IMR-90 (cell line): Measurements from ENCODE around the gene INPP5E. TPM values are rescaled to one million over a fixed set of nuclear protein-coding genes. Genes with fewer than 3 reads are reported as not detected.

Experiments used
- ATAC-seq: fragments of 200-7000 bp; cut with Tn5 transposase; 2 replicates; pipeline ENCODE4 v1.9.1; 2020; ENCODE audit warnings: low read depth, mild to moderate bottlenecking, moderate library complexity
- BruUV-seq: library from RNA; stranded (reverse); fragments of 400-500 nt; replicated peaks from 2 replicates; lab custom pipeline; 2021; lab: Mats Ljungman, UMichigan
- CTCF ChIA-PET: fragments of 300-600 bp; formaldehyde crosslinking; extraction: SDS; loops from one replicate; lab custom pipeline; 2021; ENCODE audit warnings: antibody characterized with exemption; lab: Yijun Ruan, JAX
- POLR2A ChIA-PET: fragments of 300-600 bp; sonication (Branson Sonifier 250); formaldehyde crosslinking; loops from one replicate; lab custom pipeline; 2022; ENCODE audit warnings: antibody characterized with exemption; ENCODE audit not compliant: unreplicated experiment; lab: Charles Lee
- DNase-seq: peaks from one replicate; pipeline ENCODE4 v3.0.0; 2013
- H2AFZ ChIP-seq: replicated peaks from 2 replicates; pipeline ENCODE3; 2013; ENCODE audit warnings: low read length, mild to moderate bottlenecking; ENCODE audit not compliant: poor library complexity
- H2AK5ac ChIP-seq: 2 replicates; pipeline ENCODE4 v1.6.1; 2013; ENCODE audit warnings: low read depth, low read length, inconsistent platforms
- H2AK9ac ChIP-seq: replicated peaks from 2 replicates; pipeline ENCODE3; 2013; ENCODE audit warnings: mild to moderate bottlenecking, low read depth, low read length, moderate library complexity; ENCODE audit not compliant: poor library complexity
- H2BK120ac ChIP-seq: 2 replicates; pipeline ENCODE4 v1.6.1; 2013; ENCODE audit warnings: low read depth, low read length, inconsistent platforms
- H2BK15ac ChIP-seq: 3 replicates; pipeline ENCODE4 v1.6.1; 2013; ENCODE audit warnings: low read depth, low read length, inconsistent platforms
- H2BK20ac ChIP-seq: 2 replicates; pipeline ENCODE4 v1.6.1; 2013; ENCODE audit warnings: low read depth, mild to moderate bottlenecking, inconsistent platforms, low read length, moderate library complexity
- H2BK5ac ChIP-seq: 2 replicates; pipeline ENCODE4 v1.6.1; 2013; ENCODE audit warnings: mild to moderate bottlenecking, low read depth, low read length, inconsistent platforms; ENCODE audit not compliant: poor library complexity, severe bottlenecking
- H3K14ac ChIP-seq: replicated peaks from 2 replicates; pipeline ENCODE4 v1.6.1; 2013; ENCODE audit warnings: low read depth, low read length, inconsistent platforms
- H3K18ac ChIP-seq: 2 replicates; pipeline ENCODE4 v1.6.1; 2013; ENCODE audit warnings: low read depth, low read length, control low read depth
- H3K23ac ChIP-seq: 2 replicates; pipeline ENCODE4 v1.6.1; 2013; ENCODE audit warnings: low read depth, low read length, inconsistent platforms
- H3K27ac ChIP-seq: 2 replicates; pipeline ENCODE4 v1.5.1; 2013; ENCODE audit warnings: mild to moderate bottlenecking, control low read depth, low read length; ENCODE audit not compliant: insufficient read depth
- H3K27me3 ChIP-seq: 2 replicates; pipeline ENCODE4 v1.6.1; 2013; ENCODE audit warnings: low read length; ENCODE audit not compliant: control insufficient read depth, insufficient read depth
- H3K36me3 ChIP-seq: 2 replicates; pipeline ENCODE4 v1.6.1; 2013; ENCODE audit warnings: low read length, mixed read lengths; ENCODE audit not compliant: control insufficient read depth, insufficient read depth
- H3K4ac ChIP-seq: 2 replicates; pipeline ENCODE4 v1.6.1; 2013; ENCODE audit warnings: low read depth, low read length, inconsistent platforms
- H3K4me1 ChIP-seq: 2 replicates; pipeline ENCODE4 v1.6.1; 2013; ENCODE audit warnings: low read length, mixed read lengths; ENCODE audit not compliant: control insufficient read depth, insufficient read depth
- H3K4me2 ChIP-seq: 2 replicates; pipeline ENCODE4 v1.6.1; 2013; ENCODE audit warnings: low read depth, mild to moderate bottlenecking, control low read depth, low read length, moderate library complexity
- H3K4me3 ChIP-seq: 2 replicates; pipeline ENCODE4 v1.5.1; 2013; ENCODE audit warnings: low read depth, mild to moderate bottlenecking, control low read depth, low read length, moderate library complexity; ENCODE audit not compliant: insufficient read depth
- H3K56ac ChIP-seq: 2 replicates; pipeline ENCODE4 v1.6.1; 2013; ENCODE audit warnings: low read length, inconsistent platforms; ENCODE audit not compliant: insufficient read depth; ENCODE audit errors: extremely low read depth
- H3K79me1 ChIP-seq, 2 experiments: 2 replicates each; pipeline ENCODE4 v1.6.1; 2013; ENCODE audit warnings: low read length in 2 of 2, inconsistent platforms in 1 of 2, low read depth in 1 of 2
- H3K9ac ChIP-seq: 2 replicates; pipeline ENCODE4 v1.6.1; 2013; ENCODE audit warnings: low read depth, low read length, control low read depth
- H3K9me1 ChIP-seq: 2 replicates; pipeline ENCODE4 v1.6.1; 2013; ENCODE audit warnings: low read length, inconsistent platforms; ENCODE audit not compliant: insufficient read depth
- H3K9me3 ChIP-seq: 2 replicates; pipeline ENCODE4 v1.6.1; 2013; ENCODE audit warnings: low read length; ENCODE audit not compliant: control insufficient read depth, insufficient read depth
- H4K20me1 ChIP-seq: 2 replicates; pipeline ENCODE4 v1.6.1; 2013; ENCODE audit warnings: low read length, inconsistent platforms; ENCODE audit not compliant: insufficient read depth
- H4K5ac ChIP-seq: 2 replicates; pipeline ENCODE4 v1.6.1; 2013; ENCODE audit warnings: mild to moderate bottlenecking, low read depth, low read length, control low read depth
- H4K8ac ChIP-seq, 2 experiments: 2 replicates each; pipeline ENCODE4 v1.6.1; 2013; ENCODE audit warnings: low read depth in 2 of 2, low read length in 2 of 2, control low read depth in 1 of 2, inconsistent platforms in 1 of 2
- H4K91ac ChIP-seq: 2 replicates; pipeline ENCODE4 v1.6.1; 2013; ENCODE audit warnings: low read depth, low read length, inconsistent platforms; ENCODE audit not compliant: insufficient read depth
- MAZ ChIP-seq: IDR thresholded peaks from 2 replicates; pipeline ENCODE4 v1.6.1; 2012; ENCODE audit warnings: low read depth, mild to moderate bottlenecking, low read length, improper control_type of control experiment, moderate library complexity, borderline replicate concordance
- RAD21 ChIP-seq: IDR thresholded peaks from 2 replicates; pipeline ENCODE4 v1.6.1; 2012; ENCODE audit warnings: low read length, improper control_type of control experiment
- WGBS, 2 experiments: methylation state at CpG; one replicate each; pipeline versions ENCODE4 v1.1.5 to v1.1.7; 2013; ENCODE audit warnings: missing lambda C conversion rate in 2 of 2; ENCODE audit not compliant: insufficient read length in 1 of 2; ENCODE audit errors: extremely low coverage in 2 of 2; 5-methylcytosine and 5-hydroxymethylcytosine counted together
- dilution Hi-C: fragments of 300-500 bp; cut with HindIII; formaldehyde crosslinking; loops from one replicate; pipeline ENCODE4 v1.14.3; 2018; ENCODE audit warnings: low sequenced_read_pairs; ENCODE audit not compliant: unreplicated experiment
- in situ Hi-C: fragments of 300-500 bp; cut with MboI; formaldehyde crosslinking; loops from 3 replicates; pipeline ENCODE4 v1.14.3; 2019; ENCODE audit warnings: low sequenced_read_pairs, inconsistent platforms, mixed read lengths
- intact Hi-C: fragments of 100-400 bp; cut with micrococcal nuclease; formaldehyde crosslinking; loops from 2 replicates; pipeline ENCODE4 v1.10.0; 2022
- polyA plus RNA-seq, 3 experiments: library from polyadenylated mRNA; depleted of rRNA; stranded (reverse); fragments of >200 nt; gene quantifications; 2 replicates each; pipeline ENCODE4 v1.2.3, GENCODE V29; 2012; ENCODE audit warnings: low replicate concordance in 1 of 3
- total RNA-seq: library from RNA; depleted of rRNA; stranded (reverse); fragments of >200 nt; gene quantifications from 2 replicates; pipeline ENCODE4 v1.2.3, GENCODE V29; 2012

Gene INPP5E
- total and polyA plus RNA-seq, 2 of the 4 experiments (the other 2 are of a cell fraction): 1.6 to 9.4 TPM

DNA sequence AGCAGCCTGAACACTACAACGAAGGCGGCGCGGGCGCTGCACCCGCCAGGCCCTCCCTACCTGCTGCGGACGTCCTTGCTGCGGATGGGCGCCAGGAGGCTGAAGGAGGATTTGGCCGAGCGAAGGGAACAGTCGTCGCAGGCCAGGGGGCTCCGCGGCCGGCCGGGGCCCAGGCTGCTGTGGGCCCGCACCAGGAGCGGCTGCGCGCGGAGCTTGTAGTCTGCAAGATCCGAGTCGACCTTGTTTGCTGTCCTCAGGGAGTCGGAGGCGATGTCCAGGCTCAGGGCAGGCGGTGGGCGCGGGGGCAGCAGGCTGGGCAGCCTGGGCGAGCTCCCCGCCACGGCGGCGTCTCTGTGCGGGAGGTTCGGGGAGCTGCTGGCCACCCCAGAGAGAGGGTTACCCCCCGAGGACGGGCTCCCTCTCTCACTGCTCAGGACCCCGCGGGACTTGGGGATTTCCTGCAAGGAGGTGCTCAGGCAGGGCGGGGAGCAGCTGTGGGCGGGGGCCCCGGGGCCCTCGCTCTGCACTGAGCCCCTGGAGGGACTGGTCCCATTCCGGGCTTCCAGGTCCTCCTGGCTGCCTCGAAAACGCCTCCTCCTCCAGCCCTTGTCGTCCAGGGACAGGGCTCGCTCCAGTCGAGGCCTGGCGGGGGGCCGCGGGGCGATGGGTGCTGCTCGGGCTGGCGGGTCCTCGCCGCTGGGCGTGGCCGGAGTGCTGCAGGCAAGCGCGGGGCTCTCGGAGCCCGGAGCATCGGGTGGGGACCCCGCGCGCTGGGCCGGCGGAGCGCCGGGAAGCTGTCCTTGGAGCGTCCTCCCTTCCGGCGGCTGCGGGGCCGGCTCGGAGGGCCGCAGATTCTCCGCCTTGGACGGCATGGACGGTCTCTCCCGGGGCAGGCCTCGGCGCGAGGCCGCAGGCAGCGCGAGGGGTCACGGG lies 831 bp downstream of the INPP5E start:
- Histone ChIP-seq H4K5ac (no peak overlapping the region), H2AK5ac (peak overlapping the region; percentile 66), H2AFZ (peak overlapping the region; percentile 93), H3K4me3 (peak overlapping the region; percentile 90), H2BK5ac (peak overlapping the region; percentile 68), H3K4me1 (peaks cover 7% of the 10 kb centered on the region), H2BK120ac (no peak overlapping the region), H3K79me1 (peaks cover 6 to 68% of the 10 kb centered on the region in 2 experiments), H3K27ac (peak overlapping the region; percentile 73), H2BK20ac (no peak overlapping the region), H3K4me2 (peak overlapping the region; percentile 87), H3K9me3 (no peaks in the 10 kb centered on the region), H3K18ac (no peak overlapping the region), H4K8ac (peak overlapping the region in 1 of 2 experiments; percentile 76; a peak in 1 of 4 replicates), H2BK15ac (no peak overlapping the region), H3K36me3 (peaks cover 49% of the 10 kb centered on the region), H3K9ac (peak overlapping the region; percentile 89), H3K9me1 (peaks cover 8% of the 10 kb centered on the region; the same call in 1 of the 2 replicates), H3K56ac (peak overlapping the region; percentile 13; the same call in 1 of the 2 replicates), H3K23ac (peak overlapping the region; percentile 92), H3K14ac (peak overlapping the region; percentile 66; the same call in 1 of the 2 replicates), H3K4ac (peak overlapping the region; percentile 55), H4K20me1 (peaks cover 70% of the 10 kb centered on the region), H3K27me3 (no peaks in the 10 kb centered on the region), H2AK9ac (peak overlapping the region; percentile 99), H4K91ac (peak overlapping the region; percentile 21; the same call in 1 of the 2 replicates)
- 2% methylated on average over 58 of the region's 91 CpGs; no CpG with 5 or more reads in 1 of the 2 experiments for WGBS, 2 experiments
- intact Hi-C loops: loop anchor here (1.0 to 2.0 kb wide), 2 partner anchors 24 to 44 kb away; partner anchors contain the start of gene SEC16A
- TF ChIP-seq MAZ: 0 out of 2 replicates have a peak, but pooled peaks have one; percentile 2
- no peak for TF ChIP-seq RAD21
- in situ Hi-C loops: no loop called here
- BruUV-seq: no TSS peak
- POLR2A ChIA-PET: no interaction called here
- CTCF ChIA-PET: interaction anchor here (1.1 kb wide), 1 partner anchor 37 kb away, joined by 3 read pairs; no protein-coding TSS in a partner anchor
- DNase-seq (peak; percentile 11), ATAC-seq (peak; percentile 51)
- dilution Hi-C loops: no loop called here
